GM11168 (cell line): ENCODE data around the gene KIF20B.
"Not testable (repeated sequence)": the region's sequence is repeated elsewhere in the genome, so short reads cannot be mapped to it uniquely, and the experiment has no call there.

Source experiments
- in situ Hi-C: fragments of 300-500 bp; cut with MboI; formaldehyde crosslinking; loops from one replicate; pipeline ENCODE4 v1.12.0; 2022; ENCODE audit warnings: low sequenced_read_pairs; ENCODE audit not compliant: unreplicated experiment

KIF20B gene

GRCh38 chr10:89763671-89764070 is 62.3 kb downstream of the KIF20B start:
- in situ Hi-C loops: not testable (repeated sequence)

GRCh38 chr10:89771684-89772083 is 70.3 kb downstream of the KIF20B start:
- in situ Hi-C loops: no loop called here

- in situ Hi-C loops: no loop called here
Measured at GRCh38 chr10:89773081-89773480, 71.7 kb downstream of the KIF20B start.

GRCh38 chr10:89776665-89777064 is 75.3 kb downstream of the KIF20B start:
- in situ Hi-C loops: loop anchor here (25.0 kb wide), 1 partner anchor 361 kb away; no protein-coding TSS in a partner anchor

- in situ Hi-C loops: loop anchor here (25.0 kb wide), 1 partner anchor 355 kb away; no protein-coding TSS in a partner anchor
Measured at GRCh38 chr10:89782470-89782869, 81.1 kb downstream of the KIF20B start.

GRCh38 chr10:89783406-89783805 is 82.0 kb downstream of the KIF20B start:
- in situ Hi-C loops: loop anchor here (25.0 kb wide), 1 partner anchor 354 kb away; no protein-coding TSS in a partner anchor

- in situ Hi-C loops: loop anchor here (25.0 kb wide), 1 partner anchor 352 kb away; no protein-coding TSS in a partner anchor
Measured at GRCh38 chr10:89785095-89785494, 83.7 kb downstream of the KIF20B start.

GRCh38 chr10:89789188-89789877 is 87.9 kb downstream of the KIF20B start:
- in situ Hi-C loops: loop anchor here (25.0 kb wide), 1 partner anchor 348 kb away; no protein-coding TSS in a partner anchor

- in situ Hi-C loops: loop anchor here (25.0 kb wide), 1 partner anchor 345 kb away; no protein-coding TSS in a partner anchor
Measured at GRCh38 chr10:89792187-89792586, 90.8 kb downstream of the KIF20B start.

GRCh38 chr10:89793649-89794254 is 92.4 kb downstream of the KIF20B start:
- in situ Hi-C loops: loop anchor here (25.0 kb wide), 1 partner anchor 344 kb away; no protein-coding TSS in a partner anchor

- in situ Hi-C loops: loop anchor here (25.0 kb wide), 1 partner anchor 341 kb away; no protein-coding TSS in a partner anchor
Measured at GRCh38 chr10:89795840-89796239, 94.5 kb downstream of the KIF20B start.

GRCh38 chr10:89798092-89798491 is 96.7 kb downstream of the KIF20B start:
- in situ Hi-C loops: loop anchor here (25.0 kb wide), 1 partner anchor 339 kb away; no protein-coding TSS in a partner anchor

- in situ Hi-C loops: loop anchor here (25.0 kb wide), 1 partner anchor 338 kb away; no protein-coding TSS in a partner anchor
Measured at GRCh38 chr10:89799573-89799972, 98.2 kb downstream of the KIF20B start.

- in situ Hi-C loops: loop anchor here (25.0 kb wide), 1 partner anchor 782 kb away; no protein-coding TSS in a partner anchor
Measured at GRCh38 chr10:89805599-89806013, 104.2 kb downstream of the KIF20B start.

- in situ Hi-C loops: loop anchor here (25.0 kb wide), 1 partner anchor 778 kb away; no protein-coding TSS in a partner anchor
Measured at GRCh38 chr10:89808842-89809241, 107.5 kb downstream of the KIF20B start.

GRCh38 chr10:89809766-89810165 is 108.4 kb downstream of the KIF20B start:
- in situ Hi-C loops: loop anchor here (25.0 kb wide), 1 partner anchor 778 kb away; no protein-coding TSS in a partner anchor

GRCh38 chr10:89810908-89811525 is 109.6 kb downstream of the KIF20B start:
- in situ Hi-C loops: loop anchor here (25.0 kb wide), 1 partner anchor 776 kb away; no protein-coding TSS in a partner anchor

GRCh38 chr10:89813546-89813945 is 112.2 kb downstream of the KIF20B start:
- in situ Hi-C loops: loop anchor here (25.0 kb wide), 1 partner anchor 774 kb away; no protein-coding TSS in a partner anchor

GRCh38 chr10:89814278-89814677 is 112.9 kb downstream of the KIF20B start:
- in situ Hi-C loops: loop anchor here (25.0 kb wide), 1 partner anchor 773 kb away; no protein-coding TSS in a partner anchor
